CD4-positive, alpha-beta T cell treated with Interleukin-4 for 4 hours (primary cell): ENCODE data around the gene SLC44A5.
"Not testable (repeated sequence)": the region's sequence is repeated elsewhere in the genome, so short reads cannot be mapped to it uniquely, and the experiment has no call there.

Source experiments
- DNase-seq: peaks from one replicate; pipeline ENCODE4 v3.0.0-alpha.2; 2020

The SLC44A5 gene

DNA sequence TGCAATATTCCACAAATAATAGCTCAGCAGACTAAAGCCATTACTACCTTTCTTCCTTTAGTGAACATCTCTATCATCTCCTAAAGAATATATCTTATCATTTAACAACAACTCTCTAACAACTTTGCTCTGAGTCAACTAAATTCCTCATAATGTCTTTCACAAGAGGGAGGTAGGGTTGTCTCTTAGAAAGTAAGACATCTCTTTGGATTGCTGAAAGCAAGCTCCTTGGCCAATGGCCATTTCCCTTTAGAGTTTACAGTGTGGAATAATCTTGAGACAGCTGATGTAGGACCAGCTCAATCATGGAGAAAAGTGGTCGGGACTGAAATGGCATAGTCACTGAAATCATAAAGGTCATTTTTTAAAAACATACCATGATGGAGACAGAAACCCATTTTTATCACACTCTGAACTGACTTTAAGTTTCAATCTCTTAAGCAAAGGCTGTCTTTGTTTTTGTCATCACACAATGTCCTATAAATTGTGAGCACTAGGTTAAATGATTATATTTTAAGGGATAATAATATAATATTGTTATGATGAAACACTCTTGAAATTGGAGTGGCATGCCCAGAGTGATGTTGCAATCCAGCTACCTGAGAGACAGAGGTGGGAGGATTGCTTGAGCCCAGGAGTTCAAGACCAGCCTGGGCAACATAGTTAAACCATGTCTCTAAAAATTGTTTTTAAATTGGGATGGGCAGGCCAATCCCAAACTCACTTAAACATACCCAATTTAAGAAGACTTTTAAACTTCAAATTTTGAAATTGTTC is 91.1 kb downstream of the SLC44A5 start:
- DNase-seq, result no peak

DNA sequence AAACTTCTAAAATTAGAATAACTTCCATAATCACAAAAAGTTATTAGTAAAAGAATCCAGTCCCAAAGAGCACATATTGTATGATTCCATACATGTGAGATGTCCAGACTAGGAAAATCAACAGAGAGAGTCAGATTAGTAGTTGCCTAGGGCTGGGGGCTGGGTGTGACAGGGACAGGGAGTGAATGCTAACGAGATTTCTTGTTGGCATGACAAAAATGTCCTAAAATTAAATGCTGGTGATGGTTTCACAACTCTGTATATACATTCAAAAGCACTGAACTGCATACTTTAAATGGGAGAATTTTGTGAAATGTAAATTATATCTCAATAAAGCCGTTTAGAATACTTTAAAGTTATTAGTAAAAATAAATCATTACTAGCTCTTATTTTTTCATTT is 92.2 kb downstream of the SLC44A5 start:
- DNase-seq, result no peak

DNA sequence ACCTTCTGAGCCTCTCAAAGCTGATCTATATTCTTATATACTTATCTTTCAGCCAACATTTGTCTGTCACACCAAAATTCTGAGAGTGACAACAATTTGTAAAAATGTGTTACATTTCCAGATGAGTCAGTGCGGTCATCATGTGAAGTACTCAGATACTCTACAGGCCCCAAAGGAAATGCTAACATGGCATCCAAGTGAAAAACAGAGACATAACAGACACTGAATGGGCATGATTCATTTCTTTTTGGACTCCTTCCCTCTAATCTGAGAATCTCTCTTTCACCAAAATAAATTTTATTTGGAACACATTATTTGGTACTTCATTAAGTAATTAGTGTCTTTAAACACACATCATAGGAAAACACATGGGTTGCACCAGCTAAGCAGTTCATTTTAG is 96.6 kb downstream of the SLC44A5 start:
- no peak for DNase-seq

DNA sequence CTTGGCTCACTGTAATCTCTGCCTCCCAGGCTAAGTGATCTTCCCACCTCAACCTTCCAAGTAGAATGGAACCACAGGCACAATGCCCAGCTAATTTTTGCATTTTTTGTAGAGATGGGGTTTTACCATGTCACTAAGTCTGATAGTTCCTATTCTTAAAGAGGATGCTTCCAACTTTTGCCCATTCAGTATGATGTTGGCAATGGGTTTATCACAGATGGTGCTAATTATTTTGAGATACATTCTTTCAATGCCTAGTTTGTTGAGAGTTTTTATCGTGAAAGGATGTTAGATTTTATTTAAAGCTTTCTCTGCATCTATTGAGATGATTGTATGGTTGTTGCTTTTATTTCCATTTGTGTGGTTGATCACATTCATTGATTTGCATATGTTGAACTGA is 103.9 kb downstream of the SLC44A5 start:
- DNase-seq, result no peak

DNA sequence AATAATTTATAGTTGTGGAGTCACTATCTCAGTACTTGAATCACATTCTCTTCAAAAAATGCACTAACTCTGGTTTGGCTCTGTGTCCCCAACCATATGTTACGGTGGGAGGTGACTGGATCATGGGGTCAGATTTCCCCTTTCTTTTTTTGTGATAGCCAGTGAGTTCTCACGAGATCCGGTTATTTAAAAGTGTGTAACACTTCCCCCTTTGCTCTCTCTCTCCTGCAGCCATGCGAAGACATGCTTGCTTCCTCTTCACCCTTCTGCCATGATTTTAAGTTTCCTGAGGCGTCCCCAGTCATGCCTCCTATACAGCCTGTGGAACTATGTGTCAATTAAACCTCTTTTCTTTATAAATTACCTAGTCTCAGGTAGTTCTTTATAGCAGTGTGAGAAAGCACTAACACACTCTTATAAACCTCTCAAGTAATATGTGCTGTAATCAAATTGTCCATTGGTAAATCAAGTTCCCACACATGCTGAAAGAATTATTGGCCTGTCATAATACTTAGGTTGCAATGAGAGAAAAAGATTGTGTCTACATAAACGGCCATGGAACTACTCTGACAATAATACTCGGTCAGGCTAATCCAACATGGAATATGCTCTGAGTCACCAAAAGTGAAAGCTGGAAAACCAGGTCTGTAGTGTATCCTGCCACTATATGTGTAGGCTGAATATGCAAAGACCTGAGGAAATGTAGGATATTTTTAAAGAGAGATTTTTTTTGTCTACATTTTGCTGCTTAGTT is 107.5 kb downstream of the SLC44A5 start:
- DNase-seq, result no peak

DNA sequence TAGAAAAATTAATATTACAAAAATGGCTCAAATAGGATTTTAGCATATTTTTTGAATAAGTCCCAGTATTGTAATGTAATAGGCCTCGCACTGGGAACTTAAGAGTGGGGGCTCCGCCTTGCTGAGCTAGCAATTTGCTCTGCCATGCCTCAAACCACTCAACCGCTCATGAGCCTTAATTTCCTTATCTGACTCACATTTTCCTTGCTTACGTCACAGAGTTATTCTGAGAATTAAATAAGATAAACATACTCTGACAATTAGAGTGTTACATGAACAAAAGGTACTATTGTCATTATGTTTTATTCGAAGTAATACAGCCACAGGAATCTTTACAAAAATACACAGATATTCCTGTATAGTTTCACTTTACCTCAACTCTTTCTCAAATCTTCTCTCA is 108.1 kb downstream of the SLC44A5 start:
- DNase-seq, result no peak

DNA sequence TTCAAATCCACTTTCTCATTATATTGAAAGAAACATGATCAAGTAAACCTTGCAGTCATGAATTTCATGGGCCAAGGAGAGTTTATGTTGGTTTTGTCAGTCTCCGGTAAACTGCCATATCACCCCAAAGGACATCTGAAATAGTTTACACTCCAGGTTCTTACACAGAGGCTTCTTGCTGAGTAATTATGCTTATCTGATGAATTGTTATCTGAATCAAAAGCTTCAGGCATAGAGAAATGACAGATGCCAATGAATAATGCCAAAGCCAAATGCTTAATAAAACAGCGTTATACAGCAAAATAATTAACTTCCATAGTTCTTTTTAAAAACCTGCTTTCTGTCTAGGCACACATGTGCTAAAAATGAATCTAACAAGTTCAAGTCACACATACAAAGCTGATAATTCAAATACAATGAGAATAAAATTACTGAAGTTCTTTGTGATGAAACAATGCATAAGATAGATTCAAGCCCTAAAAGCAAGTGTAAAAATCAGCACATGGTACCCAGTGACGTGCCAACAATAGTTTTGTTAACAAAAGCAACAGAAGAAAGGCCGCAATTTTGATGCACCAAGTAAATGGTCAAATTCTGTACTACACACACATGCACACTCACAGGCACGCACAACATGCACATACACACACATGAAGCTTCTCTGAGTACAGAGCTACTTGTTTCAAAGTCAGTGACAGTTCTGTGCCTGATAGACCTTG is 109.2 kb downstream of the SLC44A5 start:
- DNase-seq, result no peak

DNA sequence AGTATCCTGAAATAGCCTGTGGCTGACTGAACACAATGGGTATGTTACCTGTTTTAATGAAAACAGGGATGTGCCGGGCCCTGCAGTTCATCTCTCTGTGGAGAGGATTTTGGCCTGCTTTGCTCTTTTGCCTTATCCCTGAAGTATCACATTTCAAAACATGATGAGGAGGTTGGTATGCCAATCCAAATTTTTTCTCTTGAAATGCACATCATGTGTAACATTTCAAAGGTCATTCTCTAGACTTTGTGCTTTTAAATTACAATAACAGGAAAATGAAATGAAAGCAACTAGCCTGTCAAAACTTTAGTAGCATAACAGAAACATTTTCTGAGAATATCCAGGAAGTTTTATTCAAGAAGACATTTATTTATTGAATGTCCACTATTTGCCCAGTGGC is 118.9 kb downstream of the SLC44A5 start:
- no peak for DNase-seq

DNA sequence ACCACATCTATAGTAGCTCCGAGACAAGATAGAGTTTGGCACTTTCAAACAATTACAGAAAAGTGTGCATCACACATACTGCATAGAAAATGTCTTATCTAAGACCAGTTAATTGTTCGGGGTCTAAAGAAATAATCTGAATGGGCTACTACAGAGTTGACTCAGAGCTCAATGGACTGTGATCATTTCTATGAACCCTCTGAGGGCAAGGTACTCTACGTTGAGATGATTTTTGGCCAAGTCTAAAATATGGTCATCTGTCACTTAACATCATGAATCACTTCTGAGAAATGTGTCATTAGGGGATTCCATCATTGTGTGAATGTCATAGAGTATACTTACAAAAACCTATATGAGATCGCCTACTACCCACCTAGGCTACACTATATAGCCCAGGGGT is 123.5 kb downstream of the SLC44A5 start:
- no peak for DNase-seq

DNA sequence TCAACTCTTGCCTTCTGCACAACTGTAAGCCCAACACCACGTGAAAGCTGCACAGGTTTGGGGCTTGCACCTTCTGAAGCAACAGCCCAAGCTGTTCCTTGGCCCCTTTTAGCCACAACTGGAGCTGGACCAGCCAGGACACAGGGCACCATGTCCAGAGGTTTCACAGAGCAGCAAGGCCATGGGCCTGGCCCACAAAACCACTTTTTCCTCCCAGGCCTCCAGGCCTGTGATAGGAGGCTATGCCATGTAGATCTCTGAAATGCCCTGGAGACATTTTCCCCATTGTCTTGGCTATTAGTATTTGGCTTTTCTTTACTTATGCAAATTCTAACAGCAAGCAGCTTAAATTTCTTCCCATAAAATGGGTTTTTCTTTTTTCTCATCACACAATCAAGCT is 126.1 kb downstream of the SLC44A5 start:
- DNase-seq, result no peak

DNA sequence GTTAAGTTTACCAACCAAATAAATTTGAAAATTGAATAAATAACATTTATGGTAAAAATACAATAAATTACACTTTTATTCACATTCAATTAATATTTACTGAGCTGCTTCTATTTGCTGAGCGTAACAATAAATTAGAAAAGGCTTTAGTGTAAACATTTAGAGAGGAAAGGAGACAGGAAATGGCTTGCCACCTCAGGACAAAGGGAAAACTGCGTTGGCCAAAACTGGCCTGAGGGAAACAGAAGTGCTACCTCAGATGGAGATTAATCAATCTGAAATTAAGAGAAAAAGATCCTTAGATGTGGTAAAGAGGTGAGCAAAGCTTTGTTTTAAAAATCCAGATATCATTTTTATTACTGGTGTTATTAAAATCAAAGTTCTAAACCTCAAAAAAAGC is 128.0 kb downstream of the SLC44A5 start:
- no peak for DNase-seq

DNA sequence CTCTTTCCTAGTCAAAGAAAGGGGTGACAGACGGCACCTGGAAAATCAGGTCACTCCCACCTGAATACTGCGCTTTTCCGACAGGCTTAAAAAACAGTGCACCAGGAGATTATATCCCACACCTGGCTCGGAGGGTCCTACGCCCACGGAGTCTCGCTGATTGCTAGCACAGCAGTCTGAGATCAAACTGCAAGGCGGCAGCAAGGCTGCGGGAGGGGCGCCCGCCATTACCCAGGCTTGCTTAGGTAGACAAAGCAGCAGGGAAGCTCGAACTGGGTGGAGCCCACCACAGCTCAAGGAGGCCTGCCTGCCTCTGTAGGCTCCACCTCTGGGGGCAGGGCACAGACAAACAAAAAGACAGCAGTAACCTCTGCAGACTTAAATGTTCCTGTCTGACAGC is 134.4 kb downstream of the SLC44A5 start:
- DNase-seq, result not testable (repeated sequence)

DNA sequence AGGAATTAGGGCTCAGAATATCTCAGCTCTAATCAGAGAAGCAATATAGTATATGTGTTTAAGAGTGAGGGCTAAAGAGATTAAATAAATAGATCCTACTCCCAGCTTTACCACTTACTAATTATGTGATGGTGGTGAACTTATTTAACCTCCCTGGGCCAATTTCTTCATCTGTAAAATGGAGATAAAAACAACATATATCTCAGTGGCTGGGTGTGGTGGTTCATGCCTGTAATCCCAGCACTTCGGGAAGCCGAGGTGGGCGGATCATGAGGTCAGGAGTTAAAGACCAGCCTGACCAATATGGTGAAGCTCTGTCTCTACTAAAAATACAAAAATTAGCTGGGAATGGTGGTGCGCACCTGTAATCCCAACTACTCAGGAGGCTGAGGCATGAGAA is 135.2 kb downstream of the SLC44A5 start:
- DNase-seq, result no peak

DNA sequence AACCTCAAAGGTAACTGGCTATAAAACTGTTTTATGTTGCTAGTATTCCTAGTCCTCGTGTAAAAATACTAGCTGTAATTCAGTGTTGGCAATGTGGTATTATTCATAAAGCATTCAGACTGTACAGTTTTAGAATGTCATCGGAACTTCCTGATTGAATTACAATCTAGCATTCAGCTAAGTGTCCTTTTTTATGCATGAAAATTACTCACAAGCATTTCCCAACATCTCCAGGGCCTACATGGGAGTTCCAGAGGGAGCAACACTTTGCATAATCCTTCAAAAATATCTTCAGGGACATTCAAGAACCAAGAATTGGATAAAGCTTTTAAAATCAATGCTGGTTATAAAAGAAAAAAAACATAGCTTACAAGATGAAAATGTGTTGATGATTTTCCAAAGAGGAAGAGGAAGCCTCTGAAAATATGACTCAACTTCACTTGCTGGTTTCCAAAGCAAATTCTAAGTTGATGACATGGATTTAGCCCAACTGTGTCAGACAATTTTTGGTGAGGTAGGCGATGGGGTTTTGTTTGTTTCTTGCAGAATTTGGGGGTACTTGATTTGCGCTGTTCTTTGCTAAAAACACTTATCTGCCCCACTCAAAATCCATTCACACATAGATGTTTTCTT is 137.8 kb downstream of the SLC44A5 start:
- no peak for DNase-seq

DNA sequence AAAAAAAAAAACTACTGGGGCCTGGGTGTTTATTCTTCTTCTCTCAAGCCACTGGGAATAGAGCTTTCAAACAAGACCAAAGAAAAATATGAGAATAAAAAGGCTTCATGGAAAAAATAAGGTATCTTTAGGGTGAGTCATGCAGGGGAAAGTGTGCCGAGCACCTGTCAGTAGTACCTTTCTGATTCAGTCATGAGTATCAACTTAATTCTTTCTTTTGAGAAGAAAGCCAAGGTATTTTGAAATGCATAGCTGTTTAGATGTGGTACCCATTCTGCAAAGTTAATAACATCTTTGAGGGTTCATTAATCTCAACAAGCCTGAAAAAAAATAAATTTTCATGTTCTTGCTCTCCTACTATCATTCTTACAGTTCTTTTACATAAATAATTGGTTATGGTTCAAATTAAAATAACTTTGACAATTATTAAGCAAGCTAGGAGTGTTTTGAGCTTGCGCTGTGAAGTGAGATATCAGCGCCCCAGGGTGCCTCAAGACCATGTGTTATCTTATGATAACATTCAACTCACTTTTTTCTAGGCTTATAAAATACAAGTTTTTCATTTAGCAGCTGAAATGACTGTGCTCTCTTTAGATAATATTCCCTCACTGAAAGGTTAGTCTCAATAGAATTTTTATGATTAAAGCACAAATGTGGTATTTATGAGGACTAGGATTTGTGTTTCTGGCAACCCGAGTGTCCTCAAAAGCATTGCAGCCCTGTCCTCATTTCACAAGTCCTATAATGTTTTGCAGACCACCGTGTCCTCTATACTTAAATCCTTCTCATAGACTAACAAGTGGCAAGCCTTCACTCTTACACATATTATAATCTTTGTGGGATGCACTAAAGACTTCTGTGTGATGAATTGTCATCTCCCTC is 138.6 kb downstream of the SLC44A5 start:
- no peak for DNase-seq

DNA sequence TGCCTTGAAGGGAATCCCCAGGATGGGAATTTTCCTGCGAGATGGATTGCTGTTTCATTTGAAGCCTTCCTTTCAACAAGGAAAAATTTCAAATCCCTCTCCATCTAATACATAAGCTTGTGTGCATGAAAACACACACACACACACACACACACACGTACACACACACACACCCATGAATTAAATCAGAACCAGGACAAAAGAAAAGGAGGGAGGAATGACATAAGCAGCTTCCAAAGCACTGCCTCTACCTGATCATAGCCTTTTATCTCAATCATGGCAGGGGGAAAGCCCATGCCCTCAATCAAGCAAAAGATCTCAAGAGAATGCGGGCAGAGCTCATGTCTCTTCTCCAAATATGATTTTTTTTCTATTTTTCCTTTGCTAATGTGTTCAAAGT is 139.7 kb downstream of the SLC44A5 start:
- DNase-seq, result no peak

DNA sequence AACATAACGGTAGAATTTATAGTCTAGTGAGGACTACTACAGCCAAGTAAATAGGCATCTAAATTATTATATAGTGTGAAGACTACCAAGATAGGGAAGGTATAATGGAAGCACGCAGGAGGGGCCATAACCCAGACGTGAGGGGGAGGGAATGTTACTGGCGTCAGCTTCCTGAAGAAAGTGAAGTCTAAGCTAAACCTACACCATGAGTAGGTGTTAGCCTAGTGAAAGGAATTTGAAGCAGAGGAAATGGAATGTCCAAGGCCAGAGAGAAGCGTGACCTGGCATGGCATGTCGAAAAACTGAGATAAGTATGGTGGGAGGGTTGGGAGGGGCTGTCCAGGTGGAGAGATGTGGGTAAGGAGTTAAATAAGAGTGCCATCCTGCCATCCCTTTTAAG is 140.5 kb downstream of the SLC44A5 start:
- no peak for DNase-seq

DNA sequence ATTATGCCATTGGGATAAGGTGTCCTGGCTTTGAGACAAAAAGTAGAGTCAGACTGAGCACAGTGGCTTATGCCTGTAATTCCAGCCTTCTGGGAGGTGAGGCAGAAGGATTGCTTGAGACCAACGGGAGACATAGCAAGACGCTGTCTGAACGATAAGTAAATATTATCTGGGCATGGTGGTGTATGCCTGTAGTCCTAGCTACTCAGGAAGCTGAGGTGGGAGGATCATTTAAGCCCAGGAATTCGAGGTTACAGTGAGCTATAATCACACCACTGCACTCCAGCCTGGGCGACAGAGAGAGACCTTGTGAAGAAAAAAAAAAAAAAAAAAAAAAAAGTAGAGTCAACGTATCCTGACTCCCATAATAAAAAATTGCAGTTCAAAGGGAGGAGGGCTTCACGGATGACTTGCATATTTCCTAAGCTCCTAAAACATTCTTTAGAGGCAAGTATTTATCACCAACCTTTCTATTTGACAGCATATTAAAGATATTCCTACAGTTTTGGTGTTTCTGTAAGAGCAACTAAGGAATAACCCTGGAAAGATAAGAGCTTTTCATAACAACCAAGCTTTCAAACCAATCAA is 141.2 kb downstream of the SLC44A5 start:
- DNase-seq, result no peak

DNA sequence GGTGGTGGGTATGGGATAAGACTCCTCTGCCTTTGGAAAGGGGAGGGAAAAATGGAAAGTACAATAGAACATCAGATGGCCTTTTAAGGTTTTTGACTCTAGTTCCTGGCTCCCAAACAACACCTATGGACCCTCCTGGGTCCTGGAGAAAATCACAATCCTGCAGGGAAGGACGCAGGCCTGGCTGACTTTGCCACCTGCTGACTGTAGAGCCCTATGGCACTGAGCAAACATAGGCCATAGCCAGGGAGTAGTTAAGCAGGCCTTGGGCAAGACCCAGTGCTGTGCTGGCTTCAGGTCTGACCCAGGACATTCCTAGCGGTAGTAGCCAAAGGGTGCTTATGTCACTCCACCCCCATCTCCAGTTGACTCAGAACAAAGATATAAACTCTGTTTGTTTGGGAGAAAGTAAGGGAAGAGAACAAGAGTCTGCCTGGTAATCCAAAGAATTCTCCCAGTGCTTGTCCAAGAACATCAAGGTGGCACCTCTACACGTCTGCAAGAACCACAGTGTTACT is 149.0 kb downstream of the SLC44A5 start:
- DNase-seq, result no peak

DNA sequence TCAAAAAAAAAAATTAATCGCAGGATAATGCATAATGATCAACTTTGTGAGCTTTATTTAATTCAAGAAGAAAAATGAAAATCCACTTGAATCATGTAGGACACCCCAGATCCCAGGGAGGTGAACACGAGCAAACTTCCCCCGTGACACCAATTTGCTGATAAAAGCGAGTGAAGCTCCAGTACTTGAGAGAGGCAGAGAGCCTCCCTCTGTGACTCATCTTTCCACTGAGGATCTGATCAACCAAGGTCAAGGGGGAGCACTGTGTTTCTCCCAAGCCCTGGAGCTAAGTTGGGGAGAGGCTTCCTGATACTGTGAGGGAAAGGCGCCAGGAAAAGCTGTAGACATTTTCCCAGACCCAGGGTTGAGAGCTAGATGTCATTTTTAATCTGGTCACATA is 160.9 kb downstream of the SLC44A5 start:
- no peak for DNase-seq

DNA sequence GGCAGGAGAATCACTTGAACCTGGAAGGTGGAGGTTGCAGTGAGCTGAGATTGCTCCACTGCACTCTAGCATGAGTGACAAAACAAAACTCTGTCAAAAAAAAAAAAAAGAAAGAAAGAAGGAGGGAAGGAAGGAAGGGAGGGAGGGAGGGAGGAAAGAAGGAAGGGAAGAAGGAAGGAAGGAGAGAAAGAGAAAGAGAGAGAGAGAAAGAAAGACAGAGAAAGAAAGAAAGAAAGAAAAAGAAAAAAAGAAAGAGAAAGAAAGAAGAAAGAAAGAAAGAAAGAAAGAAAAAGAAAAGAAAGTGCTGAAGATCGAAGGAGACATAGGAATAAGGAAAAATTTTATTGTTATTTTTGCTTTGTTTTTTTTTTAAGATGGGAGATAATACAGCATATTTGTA is 166.7 kb downstream of the SLC44A5 start:
- DNase-seq, result no peak

DNA sequence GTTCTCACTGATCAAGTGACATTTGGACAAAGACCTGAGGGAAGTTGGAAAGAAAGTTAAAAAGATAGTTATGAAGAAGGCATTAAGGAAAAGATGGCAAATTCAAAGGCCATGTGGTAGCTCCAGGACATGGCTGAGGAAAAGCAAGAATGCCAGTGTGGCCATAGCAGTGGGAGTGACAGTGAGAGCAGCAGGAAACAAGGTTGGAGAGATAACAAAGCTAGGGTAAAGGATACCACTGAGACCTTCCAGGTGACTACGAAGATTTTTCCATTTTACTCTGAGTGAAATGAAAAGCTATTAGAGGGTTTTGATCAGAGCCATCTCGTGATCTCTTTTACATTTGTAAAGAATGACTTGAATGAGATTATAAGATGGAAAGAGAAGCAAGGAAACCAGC is 170.6 kb downstream of the SLC44A5 start:
- DNase-seq, result no peak
